ENCODE results near the gene ZGRF1. TPM values are rescaled to one million over a fixed set of nuclear protein-coding genes. Genes with fewer than 3 reads are reported as not detected.
"Not testable (repeated sequence)": the region's sequence is repeated elsewhere in the genome, so short reads cannot be mapped to it uniquely, and the experiment has no call there.

Gene ZGRF1
- polyA plus RNA-seq, 12 donors = 5.1 to 15.8 (median 9.8) TPM; not detected in 1

DNA sequence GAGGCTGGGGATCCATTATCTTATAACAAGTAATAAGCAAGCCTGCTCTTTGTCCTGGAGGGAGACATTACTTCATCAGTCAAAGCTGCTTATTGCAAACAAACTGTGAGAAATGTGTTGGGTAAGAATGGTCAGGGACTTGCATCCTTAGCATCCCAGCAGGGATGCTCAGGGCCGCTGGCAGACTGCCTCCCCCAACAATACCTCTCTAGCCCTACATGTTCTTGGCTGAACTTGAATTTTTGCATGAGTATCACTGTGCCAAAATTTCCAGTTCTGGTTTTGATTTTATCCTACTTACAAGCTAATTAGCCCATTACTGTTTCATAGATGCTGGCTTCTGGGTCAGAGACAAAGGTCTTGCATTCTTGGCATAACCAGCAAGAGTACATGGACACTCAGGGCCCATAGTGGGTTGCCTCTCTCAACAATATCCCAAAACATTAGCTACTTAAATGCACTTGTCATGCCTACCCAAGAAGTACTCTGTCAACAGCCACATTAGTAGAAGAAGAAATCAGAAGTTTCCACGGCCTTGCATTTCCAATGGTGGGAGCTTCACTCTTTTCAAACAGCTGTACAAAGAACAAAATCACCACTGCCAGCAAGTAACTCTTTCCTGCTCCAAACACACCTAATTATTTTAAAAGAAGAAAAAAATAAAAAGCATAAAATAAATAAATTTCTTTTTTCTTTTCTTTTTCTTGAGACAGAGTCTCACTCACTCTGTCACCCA lies 78.9 kb downstream of the ZGRF1 start:
- DNase-seq = no peak

DNA sequence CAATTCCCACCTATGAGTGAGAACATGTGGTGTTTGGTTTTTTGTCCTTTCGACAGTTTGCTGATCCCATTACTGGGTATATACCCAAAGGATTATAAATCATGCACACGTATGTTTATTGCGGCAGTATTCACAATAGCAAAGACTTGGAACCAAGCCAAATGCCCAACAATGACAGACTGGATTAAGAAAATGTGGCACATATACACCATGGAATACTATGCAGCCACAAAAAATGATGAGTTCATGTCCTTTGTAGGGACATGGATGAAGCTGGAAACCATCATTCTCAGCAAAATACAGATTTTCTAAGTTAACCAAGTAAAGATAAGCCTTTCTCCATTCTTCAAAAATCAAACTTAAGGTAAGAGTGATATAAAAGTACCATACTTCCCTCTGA lies 82.4 kb downstream of the ZGRF1 start:
- not testable (repeated sequence) for DNase-seq

DNA sequence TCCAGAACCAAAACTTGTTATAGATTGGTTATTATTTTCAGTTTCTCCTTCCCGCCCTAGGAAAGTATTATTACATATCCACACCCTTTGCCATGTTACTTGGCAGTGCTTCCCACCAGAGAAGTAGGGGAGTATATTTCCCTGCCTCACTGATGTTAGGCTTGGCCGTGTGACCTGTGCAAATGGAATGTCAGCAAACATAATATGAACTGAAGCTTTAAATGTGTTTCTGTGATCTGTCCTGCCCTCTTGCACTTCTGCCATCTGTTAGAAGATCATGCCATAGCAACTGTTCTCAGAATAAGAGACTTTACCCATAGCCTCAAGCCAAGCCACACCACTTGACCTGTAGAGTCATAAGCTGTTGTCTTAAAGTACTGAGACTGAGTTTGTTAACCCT lies 84.0 kb downstream of the ZGRF1 start:
- no peak for DNase-seq

DNA sequence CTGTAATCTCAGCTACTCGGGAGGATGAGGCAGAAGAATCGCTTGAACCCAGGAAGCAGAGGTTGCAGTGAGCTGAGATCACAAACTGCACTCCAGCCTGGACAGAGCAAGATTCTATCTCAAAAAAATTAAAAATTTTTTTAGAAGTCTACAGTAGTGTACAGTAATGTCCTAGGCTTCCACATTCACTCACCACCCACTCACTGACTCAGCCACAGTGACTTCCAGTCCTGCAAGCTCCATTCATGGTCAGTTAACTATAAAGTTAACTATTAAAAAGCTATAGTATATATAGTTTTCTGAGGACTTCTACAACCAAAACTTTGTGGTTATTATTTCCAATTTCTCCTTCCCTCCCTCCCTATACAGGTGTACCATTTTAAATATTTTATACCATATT lies 86.0 kb downstream of the ZGRF1 start:
- no peak for DNase-seq

DNA sequence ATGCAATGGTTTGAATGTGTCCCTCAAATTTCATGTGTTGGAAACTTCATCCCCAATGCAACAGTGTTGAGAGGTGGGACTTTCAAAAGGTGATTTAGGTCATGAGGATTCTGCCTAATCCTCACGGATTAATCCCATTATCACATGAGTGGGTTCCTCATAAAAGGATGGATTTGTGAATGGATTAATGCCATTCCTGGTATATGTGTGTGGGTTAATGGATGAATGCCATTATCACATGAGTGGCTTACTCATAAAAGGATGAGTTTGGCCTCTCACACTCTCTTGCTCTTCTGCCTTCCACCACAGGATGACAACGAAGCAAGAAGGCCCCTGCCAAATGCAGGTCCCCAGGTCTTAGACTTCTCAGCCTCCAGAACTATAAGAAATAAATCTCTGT lies 90.2 kb downstream of the ZGRF1 start:
- DNase-seq = no peak

DNA sequence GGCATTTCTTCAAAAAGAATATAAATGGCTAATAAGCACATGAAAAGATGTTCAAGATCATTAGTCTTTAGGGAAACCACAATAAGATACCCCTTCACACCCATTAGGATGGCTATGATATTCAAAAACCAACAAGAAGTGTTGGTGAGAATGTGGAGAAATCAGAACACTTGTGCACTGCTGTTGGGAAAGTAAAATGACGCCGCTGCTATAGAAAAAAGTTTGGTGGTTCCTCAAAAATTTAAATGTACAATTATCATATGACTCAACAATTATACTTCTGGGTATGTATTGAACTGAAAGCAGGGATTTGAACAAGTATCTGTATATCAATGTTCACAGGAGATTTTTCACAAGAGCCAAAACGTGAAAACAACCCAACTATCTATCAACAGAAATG lies 91.4 kb downstream of the ZGRF1 start:
- DNase-seq = no peak

DNA sequence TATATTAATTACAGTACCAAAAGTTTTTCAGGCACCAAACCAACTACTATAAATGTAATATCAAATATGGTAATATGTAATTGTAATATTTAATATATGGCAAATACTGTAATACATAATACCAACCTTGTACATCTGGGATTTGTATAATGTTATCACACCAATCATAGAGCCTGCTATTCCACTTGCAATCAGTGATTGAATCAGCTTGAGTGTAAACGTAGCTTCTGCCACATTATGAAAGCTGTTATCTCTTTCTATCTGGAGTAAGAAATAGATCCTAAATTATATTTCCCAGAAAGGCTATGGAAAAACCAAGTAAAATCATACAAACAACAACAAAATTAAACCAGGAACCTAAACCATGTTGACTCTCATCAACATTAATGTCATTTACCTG lies 96.0 kb downstream of the ZGRF1 start:
- DNase-seq = no peak

DNA sequence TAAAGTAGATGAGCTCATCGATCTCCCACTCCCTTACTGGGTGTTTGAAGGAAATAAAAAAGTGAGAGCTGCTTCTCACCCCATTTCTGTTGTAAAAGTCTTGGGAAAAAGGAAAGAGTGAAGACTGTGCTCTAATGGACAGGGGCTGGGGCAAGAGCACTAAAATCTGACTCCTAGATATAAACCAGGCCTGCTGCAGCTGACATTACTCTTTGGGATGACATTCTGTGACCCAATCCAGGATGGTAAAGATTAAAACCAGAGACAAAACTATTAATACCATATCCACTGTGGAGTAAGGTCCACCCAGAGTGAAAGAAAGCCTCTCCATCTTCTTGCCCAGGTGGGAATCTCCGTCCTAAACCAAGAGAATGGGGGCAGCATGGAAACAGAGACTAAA lies 100.6 kb downstream of the ZGRF1 start:
- no peak for DNase-seq

DNA sequence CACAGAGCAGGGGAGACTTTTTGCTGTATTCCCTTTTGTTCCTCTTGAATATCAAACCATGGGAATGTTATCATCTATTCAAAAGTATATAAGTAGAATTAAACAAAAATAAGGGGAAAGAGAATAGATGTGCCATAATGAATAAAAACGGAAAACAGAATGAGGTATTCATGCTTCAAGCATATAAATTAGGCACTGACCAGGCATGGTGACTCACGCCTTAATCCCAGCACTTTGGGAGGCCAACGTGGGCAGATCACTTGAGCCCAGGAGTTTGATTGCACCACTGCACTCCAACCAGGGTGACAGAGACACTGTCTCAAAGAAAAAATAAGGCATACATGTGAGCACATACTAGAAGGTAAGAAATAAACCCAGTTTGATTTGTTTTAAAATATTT lies 104.4 kb downstream of the ZGRF1 start:
- no peak for DNase-seq

DNA sequence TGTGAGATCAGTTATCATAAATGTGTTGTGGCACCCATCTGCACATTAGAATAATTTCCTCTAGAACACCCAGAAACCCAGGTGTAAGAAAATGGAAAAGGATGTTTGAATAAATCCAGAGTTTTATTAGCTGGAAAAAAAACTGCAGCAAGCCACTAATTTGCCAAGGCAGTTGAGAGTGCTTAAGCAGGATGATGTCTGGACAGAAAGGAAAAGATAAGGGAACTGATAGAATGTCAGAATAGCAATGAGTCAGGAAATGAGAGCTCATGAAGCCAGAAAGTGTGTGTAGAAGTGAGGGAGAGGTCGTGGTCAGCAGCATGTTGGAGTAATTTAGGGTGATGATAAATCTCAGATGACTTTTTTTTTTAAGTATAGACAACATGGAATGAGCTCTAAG lies 105.6 kb downstream of the ZGRF1 start:
- no peak for DNase-seq

DNA sequence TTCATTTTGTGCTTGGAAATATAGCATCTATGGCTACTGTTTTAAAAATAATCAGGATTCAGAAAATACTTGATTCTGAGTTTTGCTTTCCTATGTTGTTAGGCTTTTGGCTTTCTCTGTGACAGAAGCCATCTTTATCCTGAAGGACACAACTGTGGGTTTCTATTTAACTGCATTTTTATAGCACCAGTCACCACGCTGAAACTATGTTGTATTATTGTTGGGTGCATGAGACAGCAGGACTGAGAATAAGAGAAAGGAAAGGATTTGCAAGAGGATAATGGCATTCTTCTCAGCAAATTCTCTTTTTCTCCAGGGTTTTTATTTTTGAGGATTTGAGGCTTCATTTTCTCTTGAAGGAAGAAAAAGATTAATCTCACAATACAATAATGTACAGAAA lies 110.6 kb downstream of the ZGRF1 start:
- no peak for DNase-seq

DNA sequence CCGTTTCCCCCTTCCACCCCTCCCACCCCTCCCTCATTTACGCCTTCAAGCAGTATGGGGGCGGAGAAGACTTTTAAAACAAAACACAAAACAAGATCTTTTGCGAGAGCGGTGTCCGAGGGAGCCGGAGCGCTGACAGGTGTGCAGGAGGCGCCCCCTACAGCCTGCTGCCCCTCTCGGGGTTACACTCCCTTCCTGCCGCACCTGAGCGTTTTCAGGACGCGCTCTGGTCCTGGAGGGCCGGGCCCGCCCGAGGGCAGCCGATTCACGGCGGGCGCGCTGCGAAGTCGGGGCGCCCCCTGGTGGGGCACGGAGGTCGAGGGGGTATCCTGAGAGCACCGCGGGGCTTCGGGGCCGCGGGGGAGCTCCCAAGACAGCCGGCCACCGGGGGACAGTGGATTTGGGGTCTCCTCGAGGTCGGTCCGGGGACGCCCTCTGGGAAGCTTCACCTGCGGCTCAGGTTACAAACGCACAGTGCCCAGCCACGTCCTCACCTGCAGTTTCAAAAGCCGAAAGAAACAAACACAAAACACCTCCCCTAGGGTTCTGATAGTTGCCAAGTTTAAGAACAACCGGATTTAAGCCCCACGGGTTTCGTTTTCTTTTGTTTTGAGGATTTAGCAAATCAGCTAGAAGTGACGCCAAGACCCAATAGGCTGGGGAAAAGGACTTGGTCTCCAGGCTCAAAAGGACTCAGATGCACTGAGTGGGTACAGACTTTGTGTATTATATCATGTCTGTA lies 112.8 kb downstream of the ZGRF1 start:
- DNase-seq = peak; percentile 35

DNA sequence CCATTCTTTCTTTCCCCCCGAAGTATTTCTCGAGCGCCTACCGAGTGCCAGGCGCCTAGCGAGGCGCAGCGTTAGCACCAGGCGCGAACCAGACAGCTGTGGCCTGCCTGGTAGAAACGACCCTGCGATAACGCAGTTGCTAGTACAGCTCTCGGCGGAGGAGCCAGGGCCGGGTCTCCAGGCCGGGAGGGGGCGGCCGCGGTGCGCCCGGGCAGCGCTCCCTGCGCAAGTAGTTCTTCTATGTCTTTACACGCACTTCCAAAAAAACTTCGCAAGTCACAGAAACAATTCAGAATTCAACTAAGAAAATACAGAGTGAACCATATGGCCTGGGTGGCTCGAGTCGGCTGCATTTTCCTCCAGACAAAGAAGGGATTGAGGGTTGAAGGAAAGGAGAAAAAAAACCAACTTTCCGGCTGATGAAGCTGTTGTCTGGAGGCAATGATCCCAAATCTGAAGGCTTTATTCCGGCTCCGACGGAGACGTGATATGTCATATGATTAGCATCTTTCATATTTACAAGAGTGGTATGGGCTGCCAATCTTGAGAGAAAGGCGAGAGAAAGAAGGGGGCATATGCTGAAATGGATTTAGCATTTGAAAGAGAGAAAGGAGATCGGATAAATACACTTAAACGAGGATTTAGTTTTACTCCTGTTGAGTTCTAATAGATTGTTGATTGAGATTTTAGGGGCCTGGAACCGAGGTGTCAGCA lies 113.5 kb downstream of the ZGRF1 start:
- peak; percentile 54 for DNase-seq

DNA sequence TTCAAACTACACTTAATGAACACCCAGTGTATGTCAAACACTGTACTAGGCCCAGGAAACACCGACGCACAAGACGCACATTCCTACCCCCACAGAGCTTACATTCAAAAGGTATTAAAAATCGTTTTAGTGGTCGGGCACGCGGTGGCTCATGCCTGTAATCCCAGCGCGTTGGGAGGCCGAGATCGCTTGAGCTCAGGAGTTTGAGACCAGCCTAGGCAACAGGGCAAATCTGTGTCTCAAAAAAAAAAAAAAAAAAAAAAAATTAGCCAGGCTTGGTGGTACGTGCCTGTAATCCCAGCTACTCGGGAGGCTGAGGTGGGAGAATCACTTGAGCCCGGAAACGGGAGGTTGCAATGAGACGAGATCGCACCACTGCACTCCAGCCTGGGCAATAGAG lies 114.3 kb downstream of the ZGRF1 start:
- peak; percentile 0 for DNase-seq

DNA sequence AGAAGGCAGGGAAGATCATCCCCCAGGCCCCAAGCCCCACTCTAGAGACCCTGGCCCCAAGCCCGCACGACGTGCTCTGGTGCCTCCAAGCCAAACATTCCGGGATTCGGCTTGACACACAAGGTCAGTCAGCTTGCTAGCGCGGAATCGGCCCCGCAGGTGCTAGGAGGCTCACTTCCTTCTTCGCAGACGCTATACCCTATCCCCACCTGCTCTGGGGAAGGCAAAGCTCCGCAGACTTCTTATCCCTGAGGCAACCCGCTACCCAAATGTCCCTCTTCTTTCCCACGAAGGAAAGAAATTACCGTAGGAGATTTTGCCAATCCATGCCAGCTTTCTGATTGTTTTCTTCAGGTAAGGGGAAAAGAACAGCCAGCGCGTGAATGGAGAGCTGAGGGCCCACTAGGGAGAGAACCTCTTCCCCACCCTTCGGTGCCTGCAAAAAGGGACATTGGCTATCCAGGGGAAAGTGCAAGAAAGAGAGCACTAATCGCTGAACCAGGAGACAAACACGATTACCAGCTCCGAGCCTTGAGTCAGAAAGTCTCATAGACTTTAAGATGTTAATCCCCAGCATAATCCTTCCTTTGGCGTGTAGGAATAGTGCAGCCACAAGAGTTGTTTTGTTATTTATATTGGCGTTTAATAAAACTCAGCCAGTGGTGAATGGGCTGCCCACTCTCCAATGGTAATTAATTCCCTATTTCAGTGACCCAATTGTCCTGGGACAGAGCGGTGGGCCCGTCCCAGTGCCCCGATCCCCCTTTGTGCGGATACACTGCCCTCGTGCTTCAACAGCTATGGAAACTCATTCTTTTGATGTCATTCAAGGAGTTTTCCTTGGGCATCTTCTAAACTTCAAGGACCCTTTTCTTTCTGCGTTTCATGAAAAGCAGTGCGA lies 115.3 kb downstream of the ZGRF1 start:
- peak; percentile 1 for DNase-seq

DNA sequence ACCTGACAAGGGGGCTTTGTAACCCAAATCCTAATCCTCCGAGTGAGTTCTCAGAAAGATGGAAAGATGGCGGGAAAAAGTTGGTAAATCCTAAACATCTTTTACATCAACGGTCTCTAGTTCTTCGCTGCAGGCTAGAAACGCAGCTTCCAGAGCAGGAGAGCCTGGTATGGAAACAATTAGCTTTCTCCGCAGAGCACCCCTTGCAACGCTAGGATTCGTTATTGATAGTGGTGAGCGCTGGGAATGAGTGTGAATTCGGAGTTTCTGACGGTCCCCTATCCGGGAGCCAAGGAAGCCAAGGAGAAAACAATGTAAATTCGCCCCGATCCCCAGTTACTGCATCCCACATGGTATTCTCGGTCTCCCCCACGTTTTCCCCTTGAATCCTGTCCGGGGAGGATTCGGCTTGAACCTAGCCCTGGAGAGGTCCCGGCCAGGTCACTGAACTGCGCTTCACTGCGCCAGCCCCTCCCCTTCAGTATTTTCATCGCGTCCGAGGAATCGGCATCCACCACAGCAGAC lies 116.0 kb downstream of the ZGRF1 start:
- DNase-seq = no peak

DNA sequence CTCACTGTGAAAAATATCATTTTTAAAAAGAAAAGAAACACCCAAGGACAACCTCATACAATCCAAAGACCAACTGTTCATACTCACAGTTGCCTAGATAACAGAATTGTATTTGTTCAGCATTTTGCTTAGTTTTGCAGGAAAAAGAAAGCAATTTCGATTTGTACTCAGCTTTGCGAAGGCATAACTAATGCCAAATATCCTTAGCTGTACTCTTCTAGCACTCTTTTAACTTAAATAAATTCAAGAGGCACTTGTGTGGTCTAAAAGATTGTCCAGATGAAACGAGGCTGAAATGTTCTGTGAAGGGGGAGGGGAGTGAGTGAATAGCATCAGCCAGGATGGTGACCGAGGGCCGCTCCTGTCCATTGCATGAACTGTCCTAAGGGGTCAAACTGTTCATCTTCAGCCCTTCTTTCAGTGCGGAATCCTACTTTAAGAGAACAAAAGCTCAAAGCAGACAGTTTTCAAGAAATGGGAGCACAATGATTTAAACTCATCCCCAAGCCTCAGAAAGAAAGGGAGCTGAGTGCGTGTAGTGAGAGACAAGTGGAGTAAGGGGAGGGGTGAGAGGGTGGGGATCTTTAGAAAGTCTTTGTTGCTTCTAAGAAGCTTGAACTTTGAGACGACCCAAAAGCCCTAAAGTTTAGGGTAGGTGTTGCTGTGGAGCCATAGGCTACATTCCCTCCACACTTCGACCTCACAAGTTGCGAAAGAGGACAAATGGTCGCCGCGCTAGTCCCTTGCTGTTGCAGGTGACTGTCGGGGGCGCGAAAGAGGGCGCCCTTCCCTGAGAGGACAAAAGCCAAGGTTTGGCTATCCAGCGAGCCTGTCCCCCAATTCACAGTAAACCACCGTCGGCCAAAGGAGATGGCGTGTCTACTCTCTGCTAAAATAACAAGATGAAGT lies 116.8 kb downstream of the ZGRF1 start:
- DNase-seq = peak; percentile 4

DNA sequence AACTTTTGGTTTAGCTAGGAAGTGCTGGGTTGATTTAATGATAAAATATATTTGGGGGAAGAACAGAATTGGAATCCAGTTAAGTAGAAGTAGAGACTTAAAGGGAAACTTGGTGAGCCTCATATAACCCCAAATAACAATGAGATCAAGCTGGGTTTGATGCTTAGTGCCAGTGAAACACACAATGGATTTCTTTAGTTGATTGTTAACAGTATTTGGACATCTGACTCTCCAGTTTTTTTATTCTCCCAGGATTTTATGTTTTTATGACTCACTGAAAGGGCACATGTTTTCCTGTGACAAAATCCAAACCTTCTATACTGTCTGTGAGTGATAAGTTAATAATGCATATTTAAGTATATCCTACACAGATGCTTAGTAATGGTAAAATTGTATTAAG lies 118.0 kb downstream of the ZGRF1 start:
- peak; percentile 0 for DNase-seq

DNA sequence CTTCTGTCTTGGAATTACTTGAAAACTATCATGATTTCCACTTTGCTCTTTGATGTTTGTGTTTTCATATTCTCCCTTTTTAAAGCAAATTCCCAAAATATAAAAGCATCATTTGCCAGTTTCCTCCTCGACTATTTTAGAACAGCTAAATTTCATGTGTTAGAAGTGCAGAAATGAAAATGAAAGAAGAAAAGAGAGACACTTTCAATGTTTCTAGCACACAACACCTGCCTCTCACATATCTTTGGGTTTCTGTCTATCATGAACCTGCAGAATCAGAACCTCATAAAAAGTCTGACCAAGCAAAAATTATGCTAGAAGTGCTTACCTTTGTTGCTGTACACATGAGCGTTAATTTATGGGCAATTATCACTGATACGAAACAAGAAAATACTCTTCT lies 118.8 kb downstream of the ZGRF1 start:
- DNase-seq = peak; percentile 4

DNA sequence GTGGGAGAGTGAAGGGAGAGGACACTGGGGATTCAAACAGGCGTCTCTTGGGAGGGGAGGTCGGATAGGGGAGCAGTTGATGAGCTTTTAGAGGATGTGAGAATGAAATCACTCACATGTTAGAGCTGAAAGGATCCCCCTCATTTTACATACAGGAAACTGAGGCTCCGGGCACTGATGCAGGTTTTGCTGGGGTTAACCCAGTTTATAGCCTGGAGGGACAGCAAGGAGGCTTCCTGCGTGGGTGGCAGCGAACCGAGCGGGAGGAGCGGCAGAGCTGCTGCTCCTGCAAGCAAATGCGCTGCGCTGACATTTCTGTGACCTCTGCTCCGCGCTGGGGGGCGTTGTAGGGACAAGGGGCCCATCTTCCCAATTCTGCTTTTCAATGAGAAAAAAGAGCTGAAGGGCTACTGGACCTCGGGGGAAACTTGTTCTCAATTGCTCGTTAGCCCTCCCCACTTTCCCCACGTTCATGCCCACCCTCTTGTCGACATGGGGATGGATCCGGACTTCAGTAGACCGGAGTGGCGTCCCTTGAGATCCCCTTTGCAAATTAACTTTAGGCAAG lies 119.6 kb downstream of the ZGRF1 start:
- peak; percentile 1 for DNase-seq
